ENCODE data around the gene ISCU.
"Not testable (repeated sequence)": the region's sequence is repeated elsewhere in the genome, so short reads cannot be mapped to it uniquely, and the experiment has no call there.

ISCU gene

DNA sequence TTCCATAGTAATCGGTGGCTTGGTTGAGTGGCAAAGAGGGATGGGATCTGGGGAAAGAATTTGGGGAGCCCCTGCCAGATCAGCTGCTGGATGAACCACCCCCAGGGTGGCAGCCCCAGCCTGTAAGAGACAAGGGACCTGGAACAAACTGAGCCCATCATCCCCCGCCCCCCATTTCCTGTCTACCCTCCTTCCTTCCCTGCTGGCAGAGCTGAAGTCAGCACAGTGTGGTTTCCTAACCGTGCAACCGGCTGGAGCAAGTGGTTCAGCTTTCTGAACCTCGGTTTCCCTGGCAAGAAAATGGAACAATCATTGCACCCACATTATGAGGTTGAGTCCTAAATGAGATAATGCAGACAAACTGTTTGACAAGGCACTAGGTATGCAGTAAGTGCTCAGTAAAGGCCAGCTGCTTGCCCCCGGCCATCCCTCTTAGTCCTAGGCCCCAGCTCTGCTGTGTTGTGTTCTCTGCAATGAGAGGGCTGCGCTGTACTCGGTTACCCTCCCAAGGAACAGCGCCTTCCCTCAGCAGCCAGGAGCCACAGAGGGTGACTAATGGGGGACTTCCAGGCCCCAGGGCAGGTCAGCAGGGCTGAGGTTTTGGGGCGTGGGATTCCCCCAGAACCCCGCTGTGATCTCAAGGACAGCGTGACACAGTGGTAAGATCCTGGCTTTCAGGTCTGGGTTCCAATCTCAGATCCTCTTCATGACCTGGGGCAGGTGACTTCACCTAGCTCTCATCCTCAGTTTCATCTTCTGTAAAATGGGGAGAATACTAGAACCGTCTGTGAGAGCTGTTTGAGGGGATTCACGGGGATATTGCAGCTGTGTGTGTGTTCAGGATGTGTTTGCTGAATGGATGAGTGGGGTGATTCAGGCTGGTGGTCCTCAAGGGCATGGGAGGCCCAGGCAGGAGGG is 54.8 kb downstream of the ISCU start:
- TF ChIP-seq, protein P1, sequence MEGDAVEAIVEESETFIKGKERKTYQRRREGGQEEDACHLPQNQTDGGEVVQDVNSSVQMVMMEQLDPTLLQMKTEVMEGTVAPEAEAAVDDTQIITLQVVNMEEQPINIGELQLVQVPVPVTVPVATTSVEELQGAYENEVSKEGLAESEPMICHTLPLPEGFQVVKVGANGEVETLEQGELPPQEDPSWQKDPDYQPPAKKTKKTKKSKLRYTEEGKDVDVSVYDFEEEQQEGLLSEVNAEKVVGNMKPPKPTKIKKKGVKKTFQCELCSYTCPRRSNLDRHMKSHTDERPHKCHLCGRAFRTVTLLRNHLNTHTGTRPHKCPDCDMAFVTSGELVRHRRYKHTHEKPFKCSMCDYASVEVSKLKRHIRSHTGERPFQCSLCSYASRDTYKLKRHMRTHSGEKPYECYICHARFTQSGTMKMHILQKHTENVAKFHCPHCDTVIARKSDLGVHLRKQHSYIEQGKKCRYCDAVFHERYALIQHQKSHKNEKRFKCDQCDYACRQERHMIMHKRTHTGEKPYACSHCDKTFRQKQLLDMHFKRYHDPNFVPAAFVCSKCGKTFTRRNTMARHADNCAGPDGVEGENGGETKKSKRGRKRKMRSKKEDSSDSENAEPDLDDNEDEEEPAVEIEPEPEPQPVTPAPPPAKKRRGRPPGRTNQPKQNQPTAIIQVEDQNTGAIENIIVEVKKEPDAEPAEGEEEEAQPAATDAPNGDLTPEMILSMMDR (IDR thresholded peaks at IDR 0.05; ENCODE audit: control insufficient read depth, insufficient read depth, low read depth, low read length, missing control alignments), result no peak
- no peak overlapping the region for H3K4me3 ChIP-seq (ENCODE audit: control insufficient read depth, low read depth, low read length)
- no peak for DNase-seq (ENCODE audit: low read depth)

DNA sequence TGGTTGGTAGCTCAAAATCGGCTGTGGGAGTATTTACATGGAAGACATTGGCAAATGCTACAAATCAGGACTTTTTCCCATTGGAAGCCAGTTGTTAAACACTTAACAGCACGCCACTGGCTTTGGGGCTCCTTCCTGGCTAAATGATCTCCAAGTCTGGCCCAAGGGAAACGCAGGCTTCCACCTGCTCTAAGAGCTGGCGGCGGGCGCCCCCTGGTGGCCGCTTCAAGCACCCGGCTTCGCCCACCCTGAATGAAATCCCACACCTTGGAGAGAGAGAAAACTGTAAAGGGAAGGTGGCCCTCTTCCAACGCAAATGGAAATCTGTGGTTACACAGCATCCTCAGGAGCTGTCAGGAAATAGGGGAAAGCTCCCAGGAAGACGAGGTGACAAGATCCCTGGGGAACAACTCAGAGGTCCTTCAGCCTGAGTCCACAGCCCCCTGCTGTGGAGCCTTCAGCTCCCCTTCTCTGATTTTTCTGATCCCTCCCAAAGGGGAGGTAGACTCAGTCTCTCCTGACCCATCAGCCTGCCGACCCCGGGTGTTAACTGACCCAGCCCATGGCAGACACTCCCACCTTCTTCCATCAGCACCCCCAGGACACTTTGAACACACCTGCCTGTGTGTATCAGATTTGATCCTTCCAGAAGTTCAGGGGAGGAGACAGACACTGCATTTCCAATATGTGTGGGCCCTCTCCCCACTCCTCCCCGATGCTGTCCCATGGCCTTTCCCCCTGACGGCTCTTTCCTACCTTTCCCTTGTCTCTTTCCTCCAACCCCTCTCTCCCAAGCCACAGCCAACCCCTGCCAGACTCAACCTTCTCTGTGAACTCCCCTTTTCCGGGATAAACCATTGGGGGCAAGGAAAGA is 55.9 kb downstream of the ISCU start:
- DNase-seq (ENCODE audit: low read depth), result peak; percentile 73
- no peak overlapping the region for H3K4me3 ChIP-seq (ENCODE audit: control insufficient read depth, low read depth, low read length)
- TF ChIP-seq, protein P1 (IDR thresholded peaks at IDR 0.05; ENCODE audit: control insufficient read depth, insufficient read depth, low read depth, low read length, missing control alignments), result peak; percentile 97

DNA sequence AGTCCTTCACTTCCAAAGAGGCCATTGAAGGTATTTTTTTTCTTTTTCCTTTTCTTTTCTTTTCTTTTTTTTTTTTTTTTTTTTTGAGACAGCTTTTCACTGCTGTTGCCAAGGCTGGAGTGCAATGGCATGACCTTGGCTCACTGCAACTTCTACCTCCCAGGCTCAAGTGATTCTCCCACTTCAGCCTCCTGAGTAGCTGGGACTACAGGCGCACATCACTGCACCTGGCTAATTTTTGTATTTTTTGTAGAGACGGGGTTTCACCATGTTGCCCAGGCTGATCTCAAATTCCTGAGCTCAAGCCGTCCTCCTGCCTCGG is 56.5 kb downstream of the ISCU start:
- not testable (repeated sequence) for DNase-seq (ENCODE audit: low read depth)

More for the DNA sequence above, 56.5 kb downstream of the ISCU start:
- not testable (repeated sequence) for H3K4me3 ChIP-seq (ENCODE audit: control insufficient read depth, low read depth, low read length)

All from AG09309 (cell line).